HG03045 (cell line): ENCODE measurements around the gene FADS1.

ENCODE experiments used
- ATAC-seq: cut with Tn5 transposase; IDR thresholded peaks from one replicate; pipeline ENCODE4 v1.9.1; 2021; ENCODE audit warnings: mild to moderate bottlenecking, moderate library complexity; ENCODE audit not compliant: unreplicated experiment

FADS1 gene

DNA sequence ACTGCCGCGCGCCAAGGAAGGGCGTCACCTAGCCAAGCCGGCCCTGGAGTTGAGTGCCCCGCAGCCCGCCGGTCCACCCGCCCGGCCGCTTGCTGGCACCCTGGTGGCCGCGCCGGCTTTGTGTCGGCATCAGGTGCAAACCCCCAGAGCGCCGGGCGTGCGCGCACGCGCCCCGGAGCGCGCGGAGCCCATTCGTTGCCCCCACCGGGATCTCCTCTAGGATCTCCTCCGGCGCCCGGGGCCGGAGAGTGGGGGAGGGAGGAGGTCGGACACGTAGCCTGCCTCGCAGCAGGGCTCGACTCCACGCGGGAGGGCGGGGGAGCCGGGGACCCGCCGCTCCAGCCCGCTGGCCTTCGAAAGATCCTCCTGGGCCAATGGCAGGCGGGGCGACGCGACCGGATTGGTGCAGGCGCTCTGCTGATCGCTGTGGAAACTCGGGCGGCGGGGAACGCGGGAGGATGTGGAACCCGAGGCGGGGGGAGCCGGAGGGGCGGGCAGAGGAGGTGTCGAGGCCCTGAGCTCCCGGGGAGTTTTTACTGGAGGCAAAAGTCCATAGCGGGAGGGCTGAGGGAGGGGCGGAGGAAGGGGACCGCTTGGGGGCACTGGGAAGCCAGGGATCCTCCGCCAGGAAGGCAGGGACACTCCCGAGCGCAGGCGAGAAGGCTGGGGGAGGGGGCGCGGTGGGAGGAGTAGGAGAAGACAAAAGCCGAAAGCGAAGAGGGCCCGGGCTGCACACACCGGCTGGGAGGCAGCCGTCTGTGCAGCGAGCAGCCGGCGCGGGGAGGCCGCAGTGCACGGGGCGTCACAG, 11.0 kb upstream of the FADS1 start, which contains the start of gene FADS2:
FADS2 (plus strand) TSS at position 730 of the 808 bp plus-strand sequence. CDS start 91 bp downstream, outside the sequence.
- peak; percentile 70 for ATAC-seq

GRCh38 chr11:61826930-61827570, 10.2 kb upstream of the FADS1 start:
- peak; percentile 3 for ATAC-seq

GRCh38 chr11:61820174-61820573, 3.4 kb upstream of the FADS1 start:
- no peak for ATAC-seq

- ATAC-seq = no peak
Observed at GRCh38 chr11:61817471-61818202, 834 bp upstream of the FADS1 start.

GRCh38 chr11:61815790-61816735, 740 bp downstream of the FADS1 start:
- peak; percentile 31 for ATAC-seq

GRCh38 chr11:61814958-61815789, 1.6 kb downstream of the FADS1 start:
- ATAC-seq = peak; percentile 58

GRCh38 chr11:61814247-61814957, 2.4 kb downstream of the FADS1 start:
- ATAC-seq = no peak

DNA sequence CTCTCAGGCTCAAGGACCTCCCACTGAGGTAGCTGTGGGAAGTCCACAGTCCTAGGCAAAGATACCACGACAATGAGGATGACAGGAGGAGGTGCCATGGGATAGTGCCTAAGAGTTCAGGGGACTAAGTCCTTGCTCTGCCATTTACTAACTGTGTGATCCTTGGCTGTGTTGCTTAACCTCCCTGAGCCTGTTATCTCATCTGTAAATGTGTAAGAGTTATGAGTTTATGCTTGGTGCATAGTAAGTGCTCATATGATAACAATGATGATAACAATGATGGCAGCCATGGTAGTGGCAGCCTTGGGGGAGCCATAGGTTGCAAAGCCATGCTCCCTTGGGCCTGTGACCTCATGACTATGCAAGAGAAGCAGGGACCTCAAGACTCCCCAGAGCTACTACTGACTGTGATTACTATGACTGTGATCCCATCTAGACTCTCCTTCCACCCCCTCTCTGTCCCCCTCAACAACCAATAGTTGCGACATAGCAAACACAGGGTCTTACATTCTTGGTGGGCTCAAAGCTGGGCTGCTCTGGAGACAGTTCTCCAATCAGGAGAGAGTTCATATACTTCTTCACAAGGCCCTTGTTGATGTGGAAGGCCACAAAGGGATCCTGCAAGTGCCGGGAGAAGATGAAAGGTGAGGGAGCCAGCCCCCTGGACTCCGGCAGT, 3.9 kb downstream of the FADS1 start:
- ATAC-seq = no peak

GRCh38 chr11:61811831-61812230, 5.0 kb downstream of the FADS1 start:
- ATAC-seq = no peak

DNA sequence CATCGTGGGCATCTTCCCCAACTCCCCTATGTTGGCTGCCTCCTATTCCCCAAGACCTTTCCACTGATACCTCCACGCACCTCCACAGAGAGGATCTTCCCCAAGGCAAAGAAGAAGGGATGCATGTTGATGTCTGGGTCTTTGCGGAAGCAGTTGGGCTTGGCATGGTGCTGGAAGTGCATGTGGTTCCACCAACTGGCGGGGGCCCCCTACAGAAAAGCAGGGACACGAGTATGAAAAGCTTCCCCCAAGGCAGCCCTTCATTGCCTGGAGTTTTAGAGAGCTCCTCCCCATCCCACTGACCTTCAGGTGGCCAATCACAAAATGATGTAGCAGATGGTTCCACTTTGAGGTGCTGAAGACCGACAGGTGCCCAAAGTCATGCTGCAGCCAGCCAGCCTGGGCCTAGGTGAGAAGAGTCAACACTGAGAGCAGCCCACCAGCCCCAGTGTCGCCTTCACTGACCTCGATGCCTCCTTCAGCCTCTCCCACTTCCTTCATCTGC, 6.1 kb downstream of the FADS1 start:
- no peak for ATAC-seq

- ATAC-seq = no peak
Observed at GRCh38 chr11:61806785-61807184, 10.0 kb downstream of the FADS1 start.

DNA sequence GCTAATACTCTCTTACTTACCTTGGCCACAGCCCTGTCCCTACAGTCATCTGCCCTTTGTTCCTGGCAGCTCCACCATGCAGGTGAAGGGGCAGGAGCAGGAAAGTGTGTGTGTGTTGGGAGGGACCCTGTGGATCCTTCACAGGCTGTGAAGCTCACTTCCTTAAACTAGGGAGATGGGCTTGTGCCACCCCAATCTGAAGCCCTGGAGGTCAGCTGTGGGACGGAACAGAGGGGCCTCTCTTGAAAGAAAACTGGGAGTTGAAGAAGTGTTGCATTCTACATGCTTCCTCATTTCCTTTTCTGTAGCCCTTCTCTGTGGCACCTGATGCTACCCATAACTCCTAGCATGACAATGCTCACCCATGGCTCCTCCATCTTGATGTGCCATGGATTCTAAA, 11.7 kb downstream of the FADS1 start:
- no peak for ATAC-seq

DNA sequence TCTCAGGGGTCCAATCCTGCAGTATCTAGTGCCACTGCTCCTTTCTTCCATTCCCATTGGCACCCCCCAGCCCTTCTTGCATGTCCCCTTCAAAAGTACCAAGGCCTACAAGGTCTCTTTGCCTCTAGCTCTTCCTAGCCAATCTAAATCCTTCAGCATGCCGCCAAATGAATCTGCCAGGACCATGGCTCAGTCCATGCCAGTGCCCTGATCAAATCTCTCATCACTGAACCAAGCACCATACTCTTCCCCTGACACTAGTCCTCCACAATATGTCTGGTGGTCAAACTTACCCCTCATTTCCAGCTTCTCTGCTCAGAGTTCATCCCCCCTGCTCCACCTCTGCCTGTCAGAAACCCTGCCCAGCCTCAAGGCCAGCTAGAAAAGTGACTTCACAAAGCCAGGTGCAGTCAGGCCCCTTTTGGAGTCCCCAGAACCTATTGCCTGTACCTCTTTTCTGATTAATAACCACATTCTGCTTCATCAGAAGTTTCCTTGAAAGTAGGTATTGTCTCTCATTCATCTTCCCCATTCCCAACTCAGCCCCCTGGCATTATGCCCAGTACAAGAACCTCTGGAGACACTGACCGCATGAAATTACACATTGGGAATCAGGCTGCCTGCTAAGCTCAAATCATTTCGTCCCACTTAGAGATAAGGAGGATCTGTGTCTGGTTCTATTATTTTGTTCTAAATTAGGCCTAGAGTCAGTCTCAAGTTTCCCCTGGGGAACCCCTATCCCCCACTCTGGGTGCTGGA, 12.7 kb downstream of the FADS1 start:
- ATAC-seq = no peak

DNA sequence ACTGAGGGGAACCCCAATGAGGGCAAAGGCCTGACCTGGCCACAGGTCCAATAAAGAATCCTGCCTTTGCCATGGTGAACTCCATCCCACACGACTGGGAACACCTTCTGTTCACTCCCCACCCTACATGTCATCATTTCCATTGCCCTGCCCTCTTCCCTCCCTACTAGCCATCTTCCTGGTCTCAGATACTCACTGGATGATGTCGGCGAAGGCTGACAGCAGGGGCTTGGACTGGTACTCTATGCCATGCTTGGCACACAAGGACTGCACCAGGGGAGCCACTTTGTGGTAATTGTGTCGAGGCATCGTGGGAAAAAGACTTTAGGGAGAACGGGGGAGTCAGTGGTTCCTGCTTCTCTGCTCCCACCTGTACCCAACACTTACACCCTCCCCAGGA, 14.2 kb downstream of the FADS1 start:
- ATAC-seq = no peak

GRCh38 chr11:61800331-61801281, 16.2 kb downstream of the FADS1 start:
- no peak for ATAC-seq

DNA sequence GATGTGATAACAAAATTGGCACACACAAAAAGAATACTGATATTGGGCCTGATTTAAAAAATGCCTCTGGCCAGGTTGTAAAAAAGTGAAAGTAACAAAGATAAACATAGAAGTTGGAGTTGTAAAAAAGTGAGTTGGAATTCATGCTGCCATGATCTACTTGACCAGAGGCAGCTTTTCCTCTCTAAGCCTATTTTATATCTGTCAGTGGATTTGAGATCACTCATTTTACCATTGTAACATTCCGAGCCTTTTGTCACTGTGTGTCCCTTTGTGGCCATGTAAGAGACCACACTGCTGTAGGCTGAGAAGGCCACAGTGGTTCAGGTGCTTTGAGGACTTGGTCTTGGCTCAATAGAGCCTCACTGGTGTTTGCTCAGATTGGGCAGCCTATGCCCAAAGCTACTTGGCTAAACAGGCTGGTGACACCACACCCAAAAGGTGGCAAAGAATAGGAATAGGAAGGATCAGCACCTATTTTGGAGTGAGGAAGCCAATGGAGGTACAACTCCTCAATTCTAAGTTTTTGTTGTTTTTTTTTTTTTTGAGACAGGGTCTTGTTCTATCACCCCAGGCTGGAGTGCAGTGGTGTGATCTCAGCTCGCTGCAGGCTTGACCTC, 17.0 kb downstream of the FADS1 start:
- ATAC-seq = no peak
